Peyer's patch (tissue), 4 donors: Measurements from ENCODE around the gene ADARB1. TPM values are rescaled to one million over a fixed set of nuclear protein-coding genes. Genes with fewer than 3 reads are reported as not detected.
A peak's percentile ranks its signal among the peaks of the same experiment; 100 is the strongest.
"Not testable (repeated sequence)": the region's sequence is repeated elsewhere in the genome, so short reads cannot be mapped to it uniquely, and the experiment has no call there.

Source experiments
- DNase-seq, 3 donors: peaks; one replicate each; pipeline ENCODE4 v3.0.0-alpha.2; 2017 to 2019
- H3K27ac ChIP-seq, 4 donors: fragments of 200-600 bp; sonication (generic); one replicate each; pipeline ENCODE4 v1.5.1; 2016 to 2019
- H3K27me3 ChIP-seq, 2 donors: fragments of 200-600 bp; sonication (generic); one replicate each; pipeline ENCODE4 v1.5.1; 2019
- H3K36me3 ChIP-seq, 3 donors: fragments of 200-600 bp; sonication (generic); one replicate each; pipeline ENCODE4 v1.5.1; 2016 to 2019
- H3K4me1 ChIP-seq, 4 donors: fragments of 200-600 bp; sonication (generic); one replicate each; pipeline ENCODE4 v1.5.1; 2016 to 2019
- H3K4me3 ChIP-seq, 4 donors: fragments of 200-600 bp; sonication (generic); 1 replicate in 3 of 4; 2 replicates in 1 of 4; pipeline ENCODE4 v1.5.1; 2016 to 2019; ENCODE audit warnings: mild to moderate bottlenecking in 1 of 4
- H3K9me3 ChIP-seq, 4 donors: fragments of 200-600 bp; sonication (generic); one replicate each; pipeline ENCODE4 v1.5.1; 2016 to 2019; ENCODE audit warnings: mild to moderate bottlenecking in 1 of 4
- CTCF ChIP-seq, 6 experiments: fragments of 450-650 bp in 4 of 6; fragments of 200-600 bp in 2 of 6; sonication (generic) in 1 of 6; IDR thresholded peaks; one replicate each; pipeline ENCODE4 v1.5.1; 2017 to 2019; ENCODE audit warnings: antibody characterized with exemption in 6 of 6, mild to moderate bottlenecking in 3 of 6, moderate library complexity in 1 of 6
- POLR2A ChIP-seq, 2 donors: fragments of 450-650 bp; IDR thresholded peaks; one replicate each; pipeline ENCODE4 v1.5.1; 2017; ENCODE audit warnings: antibody characterized with exemption in 2 of 2, mild to moderate bottlenecking in 2 of 2, moderate library complexity in 2 of 2
- total RNA-seq, 4 donors: library from RNA; depleted of rRNA; stranded (reverse); fragments of >200 nt; gene quantifications; one replicate each; pipeline ENCODE4 v1.1.0, GENCODE V29; 2016

Gene ADARB1
- total RNA-seq, 4 donors from 2014 or later: 7.4 to 47.9 (median 10.0) TPM

- DNase-seq: peak; percentile 71 to 91 (median 72)
- TF ChIP-seq POLR2A (IDR thresholded peaks at IDR 0.05) (no peak), CTCF (IDR thresholded peaks at IDR 0.05) (peak; percentile 74 to 92 (median 82))
- Histone ChIP-seq H3K4me3 (no peak overlapping the region), H3K27ac (no peak overlapping the region), H3K9me3 (no peaks in the 10 kb centered on the region), H3K4me1 (peaks cover 0 to 25% (median 2%) of the 10 kb centered on the region in 4 donors), H3K36me3 (no peaks in the 10 kb centered on the region), H3K27me3 (no peaks in the 10 kb centered on the region)
These were observed 54.3 kb downstream of the ADARB1 start for GRCh38 chr21:45128613-45129188.

DNA sequence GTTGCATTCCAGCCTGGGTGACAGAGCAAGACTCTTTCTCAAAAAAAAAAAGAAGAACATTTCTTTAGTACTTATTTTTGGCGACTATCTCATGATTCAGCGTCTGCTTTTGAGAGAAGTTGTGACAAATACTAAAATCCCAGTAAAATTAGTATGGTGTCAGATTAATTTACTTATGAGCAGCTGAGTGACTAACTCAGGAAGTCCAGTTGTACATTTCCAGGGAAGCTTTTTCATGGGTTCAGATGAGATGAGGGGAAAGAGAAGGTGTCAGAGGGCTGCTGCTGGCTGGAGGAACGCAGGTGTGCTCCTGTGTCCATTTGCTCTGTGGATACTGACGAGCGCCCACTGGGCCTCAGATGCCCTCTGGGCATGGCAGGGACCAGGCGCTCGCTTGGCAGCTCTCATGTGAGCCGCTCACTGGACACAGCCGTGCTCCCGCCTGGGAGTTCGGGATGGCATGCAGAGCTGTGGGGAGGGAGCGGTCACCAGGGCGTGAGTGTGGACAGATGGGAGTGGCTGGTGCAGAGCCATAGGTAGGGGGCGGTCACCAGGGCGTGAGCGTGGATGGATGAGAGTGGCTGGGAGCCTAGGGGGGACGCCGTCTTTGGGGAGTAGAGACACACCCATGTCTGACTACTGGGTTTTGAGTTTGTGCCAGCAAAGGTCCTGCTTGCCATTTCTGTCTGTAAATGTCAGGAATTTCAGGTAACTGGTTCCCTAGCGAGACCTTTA is 55.0 kb downstream of the ADARB1 start:
- peak overlapping the region; percentile 10 to 62 (median 22) for H3K27ac ChIP-seq
- H3K36me3 ChIP-seq: no peaks in the 10 kb centered on the region
- no peaks in the 10 kb centered on the region for H3K27me3 ChIP-seq
- H3K4me1 ChIP-seq: peaks cover 0 to 25% (median 2%) of the 10 kb centered on the region in 4 donors
- H3K4me3 ChIP-seq: no peak overlapping the region
- TF ChIP-seq CTCF (IDR thresholded peaks at IDR 0.05): no peak
- no peak for TF ChIP-seq POLR2A (IDR thresholded peaks at IDR 0.05)
- no peaks in the 10 kb centered on the region for H3K9me3 ChIP-seq
- no peak for DNase-seq

DNA sequence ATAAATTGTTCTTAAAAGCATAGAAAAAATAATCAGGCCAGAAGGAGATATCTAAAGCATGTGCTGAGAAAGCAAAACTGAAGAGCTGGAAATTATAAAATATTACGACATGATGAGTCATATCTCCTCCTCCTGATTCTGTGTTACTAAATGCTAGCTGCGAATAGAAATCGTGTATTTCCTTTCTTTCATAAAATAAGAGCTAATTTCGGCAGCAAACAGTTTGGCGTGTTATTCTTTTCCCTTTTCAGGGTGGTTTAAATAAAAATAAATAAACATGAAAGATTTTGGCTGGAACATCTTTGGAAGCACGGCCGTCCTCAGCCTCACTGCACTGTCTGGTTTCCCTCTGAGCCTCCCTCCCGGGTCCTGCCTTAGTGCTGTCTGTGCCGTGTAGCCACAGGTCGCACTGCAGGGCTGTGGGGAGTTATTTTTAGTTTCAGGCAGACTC is 56.0 kb downstream of the ADARB1 start:
- peaks cover 0 to 25% (median under 1%) of the 10 kb centered on the region in 4 donors for H3K4me1 ChIP-seq
- no peaks in the 10 kb centered on the region for H3K27me3 ChIP-seq
- no peak for DNase-seq
- H3K27ac ChIP-seq: peak overlapping the region in 3 of 4 donors; percentile 13 to 62 (median 60)
- H3K36me3 ChIP-seq: no peaks in the 10 kb centered on the region
- no peak for TF ChIP-seq CTCF (IDR thresholded peaks at IDR 0.05)
- TF ChIP-seq POLR2A (IDR thresholded peaks at IDR 0.05): no peak
- H3K9me3 ChIP-seq: no peaks in the 10 kb centered on the region
- no peak overlapping the region for H3K4me3 ChIP-seq

GRCh38 chr21:45131537-45131999 is 57.2 kb downstream of the ADARB1 start:
- no peak overlapping the region for H3K4me3 ChIP-seq
- H3K27ac ChIP-seq: no peak overlapping the region
- peaks cover 0 to 26% (median 0%) of the 10 kb centered on the region in 4 donors for H3K4me1 ChIP-seq
- TF ChIP-seq POLR2A (IDR thresholded peaks at IDR 0.05): no peak
- TF ChIP-seq CTCF (IDR thresholded peaks at IDR 0.05): no peak
- H3K36me3 ChIP-seq: no peaks in the 10 kb centered on the region
- no peak for DNase-seq
- H3K9me3 ChIP-seq: no peaks in the 10 kb centered on the region
- H3K27me3 ChIP-seq: no peaks in the 10 kb centered on the region

GRCh38 chr21:45132841-45133573 is 58.6 kb downstream of the ADARB1 start:
- Histone ChIP-seq H3K36me3 (no peaks in the 10 kb centered on the region), H3K27ac (no peak overlapping the region), H3K4me1 (peaks cover 0 to 39% (median 0%) of the 10 kb centered on the region in 4 donors), H3K27me3 (no peaks in the 10 kb centered on the region), H3K9me3 (no peaks in the 10 kb centered on the region), H3K4me3 (no peak overlapping the region)
- no peak for TF ChIP-seq CTCF (IDR thresholded peaks at IDR 0.05)
- TF ChIP-seq POLR2A (IDR thresholded peaks at IDR 0.05): no peak
- DNase-seq: no peak

DNA sequence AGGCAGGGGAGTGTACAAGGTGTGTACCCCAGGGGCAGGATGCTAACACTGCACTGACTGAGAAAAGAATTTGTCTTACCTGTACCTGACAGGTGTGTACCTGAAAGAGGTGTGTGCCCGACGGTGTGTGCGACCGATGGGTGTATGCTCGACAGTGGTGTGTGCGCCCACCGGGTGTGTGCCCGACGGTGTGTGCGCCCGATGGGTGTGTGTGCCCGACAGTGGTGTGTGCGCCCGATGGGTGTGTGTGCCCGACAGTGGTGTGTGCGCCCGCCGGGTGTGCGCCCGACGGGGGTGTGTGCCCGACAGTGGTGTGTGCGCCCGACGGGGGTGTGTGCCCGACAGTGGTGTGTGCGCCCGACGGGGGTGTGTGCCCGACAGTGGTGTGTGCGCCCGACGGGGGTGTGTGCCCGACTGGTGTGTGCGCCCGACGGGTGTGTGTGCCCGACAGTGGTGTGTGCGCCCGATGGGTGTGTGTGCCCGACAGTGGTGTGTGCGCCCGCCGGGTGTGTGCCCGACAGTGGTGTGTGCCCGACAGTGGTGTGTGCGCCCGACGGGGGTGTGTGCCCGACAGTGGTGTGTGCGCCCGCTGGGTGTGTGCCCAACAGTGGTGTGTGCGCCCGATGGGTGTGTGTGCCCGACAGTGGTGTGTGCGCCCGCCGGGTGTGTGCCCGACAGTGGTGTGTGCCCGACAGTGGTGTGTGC is 59.3 kb downstream of the ADARB1 start:
- H3K4me3 ChIP-seq, H3K9me3 ChIP-seq, H3K36me3 ChIP-seq, H3K27ac ChIP-seq, DNase-seq, H3K27me3 ChIP-seq: not testable (repeated sequence)
- peaks cover 0 to 43% (median 0%) of the 10 kb centered on the region in 4 donors for H3K4me1 ChIP-seq
